Nephron (organoid): Measurements from ENCODE around the gene PGF.

Source experiments
- H3K27ac Mint-ChIP-seq, 3 experiments: 2 replicates each; pipeline ENCODE4 v1.8.0; 2020; ENCODE audit warnings: mixed read lengths in 3 of 3, mild to moderate bottlenecking in 2 of 3, moderate library complexity in 1 of 3
- H3K27me3 Mint-ChIP-seq: 2 replicates; pipeline ENCODE4 v1.8.0; 2021; ENCODE audit warnings: low read depth, mild to moderate bottlenecking, moderate library complexity, mixed read lengths
- H3K36me3 Mint-ChIP-seq: 2 replicates; pipeline ENCODE4 v1.8.0; 2020; ENCODE audit warnings: low read depth, mixed read lengths
- H3K4me1 Mint-ChIP-seq: 2 replicates; pipeline ENCODE4 v1.8.0; 2020; ENCODE audit warnings: mixed read lengths
- H3K4me3 Mint-ChIP-seq, 3 experiments: 2 replicates each; pipeline ENCODE4 v1.8.0; 2020; ENCODE audit warnings: mild to moderate bottlenecking in 3 of 3, mixed read lengths in 3 of 3, moderate library complexity in 2 of 3
- H3K9me3 Mint-ChIP-seq: 2 replicates; pipeline ENCODE4 v1.8.0; 2020; ENCODE audit warnings: mixed read lengths
- CTCF ChIP-seq, 3 experiments: fragments of 200-600 bp; sonication (generic); IDR thresholded peaks; one replicate each; pipeline ENCODE4 v1.5.0; 2021; ENCODE audit warnings: antibody characterized with exemption in 3 of 3; ENCODE audit not compliant: unreplicated experiment in 3 of 3

Gene PGF

GRCh38 chr14:74924061-74924460, 31.3 kb downstream of the PGF start:
- Mint-ChIP-seq H3K9me3 (no peaks in the 10 kb centered on the region), H3K36me3 (no peaks in the 10 kb centered on the region), H3K4me3 (peak overlapping the region in 2 of 3 experiments; percentile 18 to 62)

DNA sequence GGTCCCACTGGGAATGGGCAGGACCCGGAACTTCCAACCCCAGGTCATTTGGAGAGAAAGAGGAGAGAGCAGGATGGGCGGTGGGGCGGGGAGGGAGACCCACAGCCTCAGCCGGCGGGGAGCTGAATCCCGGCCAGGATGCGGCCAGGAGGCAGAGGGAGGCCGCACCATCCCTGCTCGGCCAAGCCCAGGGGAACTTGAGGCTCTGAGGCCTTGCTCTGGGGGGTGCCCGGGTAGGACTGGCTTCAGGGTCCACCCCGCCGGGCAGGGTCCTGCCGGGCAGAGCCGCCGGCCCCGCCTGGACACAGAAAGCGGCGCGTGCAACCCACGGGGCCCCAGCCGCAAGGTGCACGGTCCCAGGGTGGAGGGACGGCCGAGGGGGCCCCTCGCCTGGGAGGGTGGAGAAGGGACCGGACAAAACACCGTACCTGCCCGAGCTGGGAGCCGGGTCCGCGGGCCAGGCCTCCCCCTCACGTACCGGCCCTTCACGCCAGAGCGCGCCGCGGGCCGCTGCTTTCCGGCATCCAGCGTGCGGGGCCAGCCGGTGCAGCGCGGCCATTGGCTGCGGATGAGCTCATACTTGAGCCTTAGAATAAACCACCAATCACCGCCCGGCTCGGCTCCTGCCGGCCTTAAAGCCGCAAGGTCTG, 32.5 kb downstream of the PGF start, which contains the start of gene RPS6KL1:
TSS of gene RPS6KL1 (minus strand) at position 509 of the 650 bp plus-strand sequence. CDS start 1,719 bp downstream, outside the sequence.
- Mint-ChIP-seq H3K4me3 (peak within 1 kb of the TSS; percentile 70 to 78 (median 78)), H3K9me3 (no peaks in the 10 kb centered on the region), H3K4me1 (no peaks in the 10 kb centered on the region), H3K27me3 (peaks cover 31% of the 10 kb centered on the region), H3K27ac (no peak within 1 kb of the TSS), H3K36me3 (no peaks in the 10 kb centered on the region)
- no peak for TF ChIP-seq CTCF (IDR thresholded peaks at IDR 0.05; ENCODE audit: unreplicated experiment in 3 of 3)

More at GRCh38 chr14:74924061-74924460, 31.3 kb downstream of the PGF start:
- Mint-ChIP-seq H3K4me1 (no peaks in the 10 kb centered on the region), H3K27ac (no peak overlapping the region), H3K27me3 (peaks cover 31% of the 10 kb centered on the region)
- no peak for TF ChIP-seq CTCF (IDR thresholded peaks at IDR 0.05; ENCODE audit: unreplicated experiment in 3 of 3)

DNA sequence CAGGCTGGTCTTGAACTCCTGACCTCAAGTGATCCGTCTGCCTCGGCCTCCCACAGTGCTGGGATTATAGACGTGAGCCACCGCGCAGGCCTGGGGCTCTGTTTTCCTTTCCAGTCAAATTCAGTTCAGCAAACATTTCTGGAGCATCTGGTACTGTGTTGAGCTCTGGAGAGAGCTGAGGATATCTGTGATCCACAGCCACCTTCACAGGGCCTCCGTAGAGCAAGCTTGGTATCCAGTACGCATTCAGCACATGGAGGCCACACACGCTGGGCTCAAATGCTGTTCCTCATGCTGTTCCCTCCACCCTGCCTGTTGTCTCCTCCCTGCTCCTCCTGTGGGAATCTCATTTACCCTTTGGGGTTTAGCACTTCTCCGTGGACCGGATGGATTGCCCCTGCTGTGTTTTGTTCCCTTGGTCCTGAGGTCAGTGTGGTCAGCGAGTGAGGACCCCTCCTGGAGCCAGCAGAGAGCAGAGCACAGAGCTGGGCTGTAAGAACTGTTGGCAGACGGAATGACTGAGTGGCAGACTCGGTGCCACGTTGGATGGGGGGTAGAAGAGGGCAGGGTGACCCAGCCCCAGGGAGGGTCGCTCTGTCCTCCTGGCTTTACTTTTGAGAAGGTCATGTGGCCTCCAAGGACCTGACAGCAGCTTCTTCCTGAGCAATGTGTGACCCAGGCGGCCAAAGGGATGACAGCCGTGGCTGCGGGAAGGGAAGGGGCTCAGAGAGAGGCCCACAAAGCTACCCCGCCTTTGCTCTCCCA, 33.2 kb downstream of the PGF start:
- Mint-ChIP-seq H3K4me3 (peak overlapping the region; percentile 70 to 78 (median 78)), H3K27ac (no peak overlapping the region), H3K9me3 (no peaks in the 10 kb centered on the region), H3K27me3 (peaks cover 25% of the 10 kb centered on the region), H3K36me3 (no peaks in the 10 kb centered on the region), H3K4me1 (peaks cover 6% of the 10 kb centered on the region)
- TF ChIP-seq CTCF (IDR thresholded peaks at IDR 0.05; ENCODE audit: unreplicated experiment in 3 of 3), result no peak

DNA sequence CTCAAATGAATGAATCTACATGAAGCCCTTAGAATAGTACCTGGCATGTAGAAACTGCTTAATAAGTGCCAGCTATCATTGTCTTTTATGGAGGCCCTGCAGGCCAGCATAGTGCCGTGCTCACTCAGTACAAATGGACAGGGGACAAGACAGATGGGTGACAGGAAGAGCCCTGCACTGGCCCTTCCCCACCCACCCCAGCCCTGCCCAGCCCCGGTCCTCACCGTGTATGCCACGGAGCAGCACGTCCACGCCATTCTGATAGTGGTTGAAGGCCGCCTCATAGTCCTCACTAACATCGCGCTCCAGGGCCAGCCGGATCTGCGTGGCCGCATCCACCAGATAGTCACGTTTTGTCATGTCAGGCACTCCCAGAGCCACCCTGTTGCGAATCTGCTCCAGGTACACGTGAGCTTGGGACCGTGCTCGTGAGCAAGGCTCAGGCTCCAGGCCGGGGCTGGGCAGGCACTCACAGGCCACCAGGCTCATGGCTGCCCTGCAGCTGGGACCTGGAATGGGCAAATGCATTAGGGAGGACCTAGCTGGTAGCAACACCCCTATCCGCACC, 34.3 kb downstream of the PGF start:
- peaks cover 20% of the 10 kb centered on the region for H3K27me3 Mint-ChIP-seq
- H3K4me3 Mint-ChIP-seq, result no peak overlapping the region
- TF ChIP-seq CTCF (IDR thresholded peaks at IDR 0.05; ENCODE audit: unreplicated experiment in 3 of 3), result no peak
- H3K36me3 Mint-ChIP-seq, result no peaks in the 10 kb centered on the region
- peaks cover 17% of the 10 kb centered on the region for H3K4me1 Mint-ChIP-seq
- no peak overlapping the region for H3K27ac Mint-ChIP-seq
- H3K9me3 Mint-ChIP-seq, result no peaks in the 10 kb centered on the region

- no peak overlapping the region for H3K27ac Mint-ChIP-seq
- H3K9me3 Mint-ChIP-seq, result no peaks in the 10 kb centered on the region
- no peaks in the 10 kb centered on the region for H3K36me3 Mint-ChIP-seq
- TF ChIP-seq CTCF (IDR thresholded peaks at IDR 0.05; ENCODE audit: unreplicated experiment in 3 of 3), result no peak
- no peak overlapping the region for H3K4me3 Mint-ChIP-seq
- H3K27me3 Mint-ChIP-seq, result peaks cover 17% of the 10 kb centered on the region
- H3K4me1 Mint-ChIP-seq, result peaks cover 20% of the 10 kb centered on the region
Observed at GRCh38 chr14:74920281-74920680, 35.1 kb downstream of the PGF start.
